ENCODE measurements around the gene E2F7.

DNA sequence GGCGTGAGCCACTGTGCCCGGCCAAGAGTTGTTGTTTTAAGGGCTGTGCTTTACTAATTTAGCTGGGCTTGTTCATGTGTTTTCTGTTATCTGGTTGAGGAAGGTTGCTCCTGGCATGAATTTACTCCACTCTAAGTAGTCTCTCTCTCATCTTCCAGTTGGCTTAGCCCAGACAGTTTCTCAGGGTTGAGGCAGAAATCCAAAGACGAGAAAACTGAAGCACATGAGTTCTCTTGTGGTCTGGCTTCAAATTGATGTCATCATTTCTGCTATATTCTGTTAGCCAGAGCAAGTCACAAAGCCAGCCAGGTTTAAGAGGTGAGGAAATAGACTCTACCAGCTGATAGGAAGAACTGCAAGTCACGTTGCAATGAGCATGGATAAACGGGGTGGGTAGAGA, 57.9 kb downstream of the E2F7 start:
- TF ChIP-seq EZH2 (IDR thresholded peaks at IDR 0.05) (no peak), POLR2AphosphoS5 (IDR thresholded peaks at IDR 0.05; ENCODE audit: borderline replicate concordance, low read depth, low read length) (no peak), FOXP2 (optimal IDR thresholded peaks at IDR 0.05; ENCODE audit: control extremely low read depth, extremely low read length, insufficient read depth) (no peak)
